ENCODE results near the gene ARHGAP11A.

- TF ChIP-seq POLR2A (IDR thresholded peaks at IDR 0.05) (no peak), CTCF (IDR thresholded peaks at IDR 0.05) (no peak)
Measured at GRCh38 chr15:32664796-32665195, 49.5 kb downstream of the ARHGAP11A start.
